Measurements from ENCODE around the gene EFNB2.

- TF ChIP-seq CTCF (IDR thresholded peaks at IDR 0.05; ENCODE audit: low read depth, low read length, poor library complexity, severe bottlenecking): no peak
- TF ChIP-seq EZH2phosphoT487 (IDR thresholded peaks at IDR 0.05; ENCODE audit: borderline replicate concordance, low read length): no peak
These were observed 39.1 kb downstream of the EFNB2 start for GRCh38 chr13:106496072-106496997.
